ENCODE results near the gene TMEM234. TPM values are rescaled to one million over a fixed set of nuclear protein-coding genes. Genes with fewer than 3 reads are reported as not detected.

The TMEM234 gene
- total and polyA plus RNA-seq, 2 of the 13 experiments (the other 11 are each of a cell fraction or from before 2014, with no cell fraction given), result 6.1 to 9.0 TPM

- TF ChIP-seq JUN (CRISPR knock-in tag; IDR thresholded peaks at IDR 0.05) (no peak), ZNF670 (CRISPR knock-in tag; IDR thresholded peaks at IDR 0.05; ENCODE audit: borderline replicate concordance) (0 out of 2 replicates have a peak, but pooled peaks have one; percentile 42), RAD21 (CRISPR knock-in tag; IDR thresholded peaks at IDR 0.05) (no peak), KLF12 (CRISPR knock-in tag; IDR thresholded peaks at IDR 0.05; ENCODE audit: borderline replicate concordance) (peak; percentile 95), AKNA (CRISPR knock-in tag; IDR thresholded peaks at IDR 0.05; ENCODE audit: borderline replicate concordance) (no peak), RFX5 (IDR thresholded peaks at IDR 0.05; ENCODE audit: low read depth, low read length) (no peak; the same call in 1 of the 2 replicates), SMAD3 (CRISPR knock-in tag; IDR thresholded peaks at IDR 0.05) (no peak; the same call in 1 of the 2 replicates), GABPB1 (CRISPR knock-in tag; IDR thresholded peaks at IDR 0.05) (peak; percentile 96), ZNF317 (CRISPR knock-in tag; IDR thresholded peaks at IDR 0.05) (peak; percentile 71; the same call in 1 of the 2 replicates), SKI (IDR thresholded peaks at IDR 0.05; ENCODE audit: partially characterized antibody) (no peak), U2AF1 (optimal IDR thresholded peaks at IDR 0.05; ENCODE audit: low read depth, low read length) (peak; percentile 23), ZBTB3 (CRISPR knock-in tag; IDR thresholded peaks at IDR 0.05; ENCODE audit: borderline replicate concordance, low read depth) (no peak)
- TF ChIP-seq, protein P1, sequence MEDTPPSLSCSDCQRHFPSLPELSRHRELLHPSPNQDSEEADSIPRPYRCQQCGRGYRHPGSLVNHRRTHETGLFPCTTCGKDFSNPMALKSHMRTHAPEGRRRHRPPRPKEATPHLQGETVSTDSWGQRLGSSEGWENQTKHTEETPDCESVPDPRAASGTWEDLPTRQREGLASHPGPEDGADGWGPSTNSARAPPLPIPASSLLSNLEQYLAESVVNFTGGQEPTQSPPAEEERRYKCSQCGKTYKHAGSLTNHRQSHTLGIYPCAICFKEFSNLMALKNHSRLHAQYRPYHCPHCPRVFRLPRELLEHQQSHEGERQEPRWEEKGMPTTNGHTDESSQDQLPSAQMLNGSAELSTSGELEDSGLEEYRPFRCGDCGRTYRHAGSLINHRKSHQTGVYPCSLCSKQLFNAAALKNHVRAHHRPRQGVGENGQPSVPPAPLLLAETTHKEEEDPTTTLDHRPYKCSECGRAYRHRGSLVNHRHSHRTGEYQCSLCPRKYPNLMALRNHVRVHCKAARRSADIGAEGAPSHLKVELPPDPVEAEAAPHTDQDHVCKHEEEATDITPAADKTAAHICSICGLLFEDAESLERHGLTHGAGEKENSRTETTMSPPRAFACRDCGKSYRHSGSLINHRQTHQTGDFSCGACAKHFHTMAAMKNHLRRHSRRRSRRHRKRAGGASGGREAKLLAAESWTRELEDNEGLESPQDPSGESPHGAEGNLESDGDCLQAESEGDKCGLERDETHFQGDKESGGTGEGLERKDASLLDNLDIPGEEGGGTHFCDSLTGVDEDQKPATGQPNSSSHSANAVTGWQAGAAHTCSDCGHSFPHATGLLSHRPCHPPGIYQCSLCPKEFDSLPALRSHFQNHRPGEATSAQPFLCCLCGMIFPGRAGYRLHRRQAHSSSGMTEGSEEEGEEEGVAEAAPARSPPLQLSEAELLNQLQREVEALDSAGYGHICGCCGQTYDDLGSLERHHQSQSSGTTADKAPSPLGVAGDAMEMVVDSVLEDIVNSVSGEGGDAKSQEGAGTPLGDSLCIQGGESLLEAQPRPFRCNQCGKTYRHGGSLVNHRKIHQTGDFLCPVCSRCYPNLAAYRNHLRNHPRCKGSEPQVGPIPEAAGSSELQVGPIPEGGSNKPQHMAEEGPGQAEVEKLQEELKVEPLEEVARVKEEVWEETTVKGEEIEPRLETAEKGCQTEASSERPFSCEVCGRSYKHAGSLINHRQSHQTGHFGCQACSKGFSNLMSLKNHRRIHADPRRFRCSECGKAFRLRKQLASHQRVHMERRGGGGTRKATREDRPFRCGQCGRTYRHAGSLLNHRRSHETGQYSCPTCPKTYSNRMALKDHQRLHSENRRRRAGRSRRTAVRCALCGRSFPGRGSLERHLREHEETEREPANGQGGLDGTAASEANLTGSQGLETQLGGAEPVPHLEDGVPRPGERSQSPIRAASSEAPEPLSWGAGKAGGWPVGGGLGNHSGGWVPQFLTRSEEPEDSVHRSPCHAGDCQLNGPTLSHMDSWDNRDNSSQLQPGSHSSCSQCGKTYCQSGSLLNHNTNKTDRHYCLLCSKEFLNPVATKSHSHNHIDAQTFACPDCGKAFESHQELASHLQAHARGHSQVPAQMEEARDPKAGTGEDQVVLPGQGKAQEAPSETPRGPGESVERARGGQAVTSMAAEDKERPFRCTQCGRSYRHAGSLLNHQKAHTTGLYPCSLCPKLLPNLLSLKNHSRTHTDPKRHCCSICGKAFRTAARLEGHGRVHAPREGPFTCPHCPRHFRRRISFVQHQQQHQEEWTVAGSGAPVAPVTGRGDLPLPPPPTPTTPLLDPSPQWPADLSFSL (CRISPR knock-in tag; IDR thresholded peaks at IDR 0.05), result no peak
- TF ChIP-seq, protein P2, sequence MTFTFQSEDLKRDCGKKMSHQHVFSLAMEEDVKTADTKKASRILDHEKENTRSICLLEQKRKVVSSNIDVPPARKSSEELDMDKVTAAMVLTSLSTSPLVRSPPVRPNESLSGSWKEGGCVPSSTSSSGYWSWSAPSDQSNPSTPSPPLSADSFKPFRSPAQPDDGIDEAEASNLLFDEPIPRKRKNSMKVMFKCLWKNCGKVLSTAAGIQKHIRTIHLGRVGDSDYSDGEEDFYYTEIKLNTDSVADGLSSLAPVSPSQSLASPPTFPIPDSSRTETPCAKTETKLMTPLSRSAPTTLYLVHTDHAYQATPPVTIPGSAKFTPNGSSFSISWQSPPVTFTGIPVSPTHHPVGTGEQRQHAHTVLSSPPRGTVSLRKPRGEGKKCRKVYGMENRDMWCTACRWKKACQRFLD (CRISPR knock-in tag; IDR thresholded peaks at IDR 0.05; ENCODE audit: borderline replicate concordance), result no peak
These were observed at the start of gene TMEM234, which contains the start of gene EIF3I (continued) for GRCh38 chr1:32221980-32222755.
